Measurements from ENCODE around the gene C2orf92.

- TF ChIP-seq CTCF (conservative IDR thresholded peaks at IDR 0.05 in 1 of 2, IDR thresholded peaks at IDR 0.05 in 1 of 2; ENCODE audit: low read depth in 1 of 2, low read length in 2 of 2) (no peak), EZH2 (IDR thresholded peaks at IDR 0.05; ENCODE audit: low read length, missing control alignments) (no peak)
Observed at GRCh38 chr2:97701186-97701585, 31.7 kb downstream of the C2orf92 start.

Data from fibroblast of lung (primary cell).